GM12878 (cell line): ENCODE results near the gene PLA2G3. TPM values are rescaled to one million over a fixed set of nuclear protein-coding genes. Genes with fewer than 3 reads are reported as not detected.

Experiments used
- ATAC-seq: fragments of 200-7000 bp; cut with Tn5 transposase; 3 replicates; pipeline ENCODE4 v1.9.1; 2020; ENCODE audit warnings: mild to moderate bottlenecking, moderate library complexity
- BruUV-seq: library from RNA; stranded (reverse); fragments of 400-500 nt; replicated peaks from 2 replicates; lab custom pipeline; 2021; lab: Mats Ljungman, UMichigan
- CTCF ChIA-PET: fragments of 300-600 bp; sonication (Branson Sonifier 250); formaldehyde crosslinking; extraction: SDS; loops from one replicate; lab custom pipeline; 2021; ENCODE audit warnings: inconsistent platforms; lab: Yijun Ruan, JAX
- POLR2A ChIA-PET: fragments of 350-600 bp; formaldehyde crosslinking; extraction: SDS; loops from one replicate; lab custom pipeline; 2021; ENCODE audit warnings: inconsistent platforms; lab: Charles Lee
- RAD21 ChIA-PET: fragments of 300-600 bp; sonication (Branson Sonifier 250); formaldehyde crosslinking; loops from one replicate; lab custom pipeline; 2023; ENCODE audit warnings: antibody characterized with exemption; ENCODE audit not compliant: unreplicated experiment; lab: Charles Lee
- SMC1A ChIA-PET: fragments of 300-600 bp; sonication (Branson Sonifier 250); formaldehyde crosslinking; loops from one replicate; lab custom pipeline; 2023; ENCODE audit not compliant: unreplicated experiment, uncharacterized antibody; lab: Charles Lee
- DNase-seq: peaks from one replicate; pipeline ENCODE4 v3.0.0-alpha.2; 2011; ENCODE audit warnings: low read depth, low spot score
- FAIRE-seq: peaks from 3 replicates; lab custom pipeline; 2011; peaks lifted over from hg19 to GRCh38; lab: Jason Lieb, UNC
- H2AFZ ChIP-seq: 2 replicates; pipeline ENCODE4 v1.6.0; 2011; ENCODE audit warnings: low read depth, low read length, control low read depth; ENCODE audit not compliant: control insufficient read depth
- H3K27ac ChIP-seq: 2 replicates; pipeline ENCODE4 v1.5.1; 2011; ENCODE audit warnings: control low read depth; ENCODE audit not compliant: control insufficient read depth, insufficient read depth
- H3K27me3 ChIP-seq, 2 experiments: replicated peaks in 1 of 2; 2 replicates each; pipeline versions ENCODE4 v1.6.0 to v1.6.1; 2011; ENCODE audit warnings: low read length in 1 of 2; ENCODE audit not compliant: control insufficient read depth in 2 of 2, insufficient read depth in 2 of 2
- H3K36me3 ChIP-seq, 2 experiments: 2 replicates each; pipeline ENCODE4 v1.5.1; 2011; ENCODE audit warnings: low read length in 1 of 2; ENCODE audit not compliant: control insufficient read depth in 2 of 2, insufficient read depth in 2 of 2
- H3K4me1 ChIP-seq: 2 replicates; pipeline ENCODE4 v1.6.1; 2011; ENCODE audit warnings: mild to moderate bottlenecking, low read length, moderate library complexity, mixed read lengths; ENCODE audit not compliant: control insufficient read depth, insufficient read depth
- H3K4me2 ChIP-seq: 2 replicates; pipeline ENCODE4 v1.6.0; 2011; ENCODE audit warnings: control low read depth; ENCODE audit not compliant: control insufficient read depth, insufficient read depth
- H3K4me3 ChIP-seq: fragments of 200-600 bp; sonication (generic); 2 replicates; pipeline ENCODE4 v1.5.1; 2016
- H3K79me2 ChIP-seq: 2 replicates; pipeline ENCODE4 v1.6.0; 2011; ENCODE audit warnings: low read length; ENCODE audit not compliant: control insufficient read depth, insufficient read depth
- H3K9ac ChIP-seq: 2 replicates; pipeline ENCODE4 v1.8.0; 2011; ENCODE audit warnings: low read length, control low read depth, mixed read lengths; ENCODE audit not compliant: control insufficient read depth, insufficient read depth
- H3K9me3 ChIP-seq: replicated peaks from 3 replicates; pipeline ENCODE4 v1.5.1; 2011; ENCODE audit warnings: mild to moderate bottlenecking, low read length; ENCODE audit not compliant: control insufficient read depth, insufficient read depth
- H4K20me1 ChIP-seq: 2 replicates; pipeline ENCODE4 v1.6.0; 2011; ENCODE audit not compliant: control insufficient read depth, insufficient read depth
- IKZF1 ChIP-seq: fragments of 450-650 bp; conservative IDR thresholded peaks from 2 replicates; pipeline ENCODE4 v1.6.1; 2017; ENCODE audit warnings: antibody characterized with exemption, mild to moderate bottlenecking
- STAT3 ChIP-seq: IDR thresholded peaks from 2 replicates; pipeline ENCODE4 v1.6.1; 2011; ENCODE audit warnings: low read depth, low read length, improper control_type of control experiment
- WGBS: methylation state at CpG from one replicate; pipeline ENCODE4 v1.1.6; 2016; ENCODE audit warnings: low lambda C conversion rate; ENCODE audit not compliant: insufficient replicate concordance, insufficient coverage; ENCODE audit errors: missing lambda C conversion rate; 5-methylcytosine and 5-hydroxymethylcytosine counted together
- in situ Hi-C: fragments of 300-500 bp; cut with MboI; formaldehyde crosslinking; loops from 9 replicates; pipeline ENCODE4 v1.14.3; 2018; ENCODE audit warnings: mixed read lengths
- intact Hi-C: fragments of 100-400 bp; cut with micrococcal nuclease; formaldehyde crosslinking; loops from one replicate; pipeline ENCODE4 v1.14.2; 2022; ENCODE audit not compliant: unreplicated experiment
- polyA plus RNA-seq, 11 experiments: library from polyadenylated mRNA; depleted of rRNA in 4 of 11; unstranded in 6 of 11; stranded (reverse) in 5 of 11; fragments of >200 nt; fragmentation: Nextera tagmentation in 4 of 11; fragmentation: Illumina TruSeq in 1 of 11; extraction: Ambion mirVana in 4 of 11; extraction: Trizol in 1 of 11; gene quantifications; 1 replicate in 1 of 11; 2 replicates in 10 of 11; pipeline versions ENCODE4 v1.2.1 to v1.2.3, GENCODE V29; 2011 to 2016; ENCODE audit warnings: inconsistent platforms in 2 of 11, missing spikeins in 2 of 11, low read depth in 1 of 11
- total RNA-seq, 4 experiments: library from RNA; depleted of rRNA in 3 of 4; stranded (reverse); fragments of >200 nt in 3 of 4; fragmentation: Illumina TruSeq in 1 of 4; extraction: Trizol in 1 of 4; gene quantifications; 2 replicates each; pipeline versions ENCODE4 v1.2.1 to v1.2.3, GENCODE V29; 2013 to 2021
- TF ChIP-seq, protein P1 (sequence below): fragments of 450-650 bp; IDR thresholded peaks from 2 replicates; pipeline ENCODE4 v1.6.1; 2017; ENCODE audit warnings: mild to moderate bottlenecking, low read depth, inconsistent platforms; ENCODE audit not compliant: poor library complexity, severe bottlenecking

Gene PLA2G3
- total and polyA plus RNA-seq, 10 of the 15 experiments (the other 5 are each of a cell fraction or from before 2014, with no cell fraction given): 0.04 TPM; not detected in 9

DNA sequence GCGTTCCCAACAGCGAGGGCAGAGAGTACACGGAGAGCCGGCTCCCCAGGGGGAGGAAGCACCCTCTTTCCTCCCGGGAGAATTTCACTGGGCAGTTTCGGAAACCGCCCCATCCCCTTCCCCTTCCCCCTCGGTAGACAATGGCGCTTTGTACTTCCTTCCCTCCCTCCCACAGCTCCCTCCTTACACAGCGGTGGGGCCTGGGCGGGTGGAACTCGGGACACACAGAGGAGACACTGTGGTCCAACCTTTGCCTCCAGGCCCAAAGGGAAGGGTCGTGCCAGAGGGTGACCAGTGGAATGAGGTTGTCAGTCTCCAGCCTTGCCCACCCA lies 54.8 kb downstream of the PLA2G3 start:
- intact Hi-C loops (loop anchor here (5.0 to 10.0 kb wide), 3 partner anchors 209 to 451 kb away; partner anchors contain the start of genes PIK3IP1 and SLC35E4), in situ Hi-C loops (no loop called here)
- TF ChIP-seq IKZF1 (0 out of 2 replicates have a peak, but pooled peaks have one; percentile 20), STAT3 (no peak)
- TF ChIP-seq, protein P1, sequence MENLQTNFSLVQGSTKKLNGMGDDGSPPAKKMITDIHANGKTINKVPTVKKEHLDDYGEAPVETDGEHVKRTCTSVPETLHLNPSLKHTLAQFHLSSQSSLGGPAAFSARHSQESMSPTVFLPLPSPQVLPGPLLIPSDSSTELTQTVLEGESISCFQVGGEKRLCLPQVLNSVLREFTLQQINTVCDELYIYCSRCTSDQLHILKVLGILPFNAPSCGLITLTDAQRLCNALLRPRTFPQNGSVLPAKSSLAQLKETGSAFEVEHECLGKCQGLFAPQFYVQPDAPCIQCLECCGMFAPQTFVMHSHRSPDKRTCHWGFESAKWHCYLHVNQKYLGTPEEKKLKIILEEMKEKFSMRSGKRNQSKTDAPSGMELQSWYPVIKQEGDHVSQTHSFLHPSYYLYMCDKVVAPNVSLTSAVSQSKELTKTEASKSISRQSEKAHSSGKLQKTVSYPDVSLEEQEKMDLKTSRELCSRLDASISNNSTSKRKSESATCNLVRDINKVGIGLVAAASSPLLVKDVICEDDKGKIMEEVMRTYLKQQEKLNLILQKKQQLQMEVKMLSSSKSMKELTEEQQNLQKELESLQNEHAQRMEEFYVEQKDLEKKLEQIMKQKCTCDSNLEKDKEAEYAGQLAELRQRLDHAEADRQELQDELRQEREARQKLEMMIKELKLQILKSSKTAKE: no peak
- WGBS: 5% methylated on average over 11 of the region's 13 CpGs
- no TSS peak for BruUV-seq
- peak overlapping the region; percentile 98 for H3K27ac ChIP-seq
- H3K9ac ChIP-seq: peak overlapping the region; percentile 93
- H3K36me3 ChIP-seq: peaks cover 0 to 6% of the 10 kb centered on the region in 2 experiments; a peak in 2 of 4 replicates
- H3K27me3 ChIP-seq: no peaks in the 10 kb centered on the region
- peak overlapping the region; percentile 93 for H2AFZ ChIP-seq
- no peaks in the 10 kb centered on the region for H4K20me1 ChIP-seq
- ChIA-PET RAD21 (interaction anchor here (1.0 to 3.9 kb wide), 10 partner anchors 22 to 451 kb away, joined by 3 to 34 read pairs (median 6); partner anchors contain the start of genes LIMK2, MORC2, SELENOM and SLC35E4), POLR2A (no interaction called here), SMC1A (interaction anchor here (1.0 to 2.7 kb wide), 8 partner anchors 10 to 450 kb away, joined by 3 to 11 read pairs (median 4); partner anchors contain the start of genes MORC2 and SLC35E4), CTCF (interaction anchor here (0.5 to 7.9 kb wide), 32 partner anchors 8 to 451 kb away, joined by 3 to 59 read pairs (median 4); partner anchors contain the start of genes LIMK2, MORC2, SELENOM and TUG1)
- H3K9me3 ChIP-seq: no peaks in the 10 kb centered on the region
- peaks cover 11% of the 10 kb centered on the region for H3K79me2 ChIP-seq
- ATAC-seq (peak; percentile 0), FAIRE-seq (no peak), DNase-seq (no peak)
- peaks cover 27% of the 10 kb centered on the region for H3K4me1 ChIP-seq
- peak overlapping the region; percentile 75 for H3K4me2 ChIP-seq
- H3K4me3 ChIP-seq: peak overlapping the region; percentile 90
